HG03460 (cell line): ENCODE data around the gene GLG1.
"Not testable (repeated sequence)": the region's sequence is repeated elsewhere in the genome, so short reads cannot be mapped to it uniquely, and the experiment has no call there.

Experiments
- ATAC-seq: cut with Tn5 transposase; IDR thresholded peaks from one replicate; pipeline ENCODE4 v1.9.1; 2021; ENCODE audit not compliant: unreplicated experiment

Gene GLG1

DNA sequence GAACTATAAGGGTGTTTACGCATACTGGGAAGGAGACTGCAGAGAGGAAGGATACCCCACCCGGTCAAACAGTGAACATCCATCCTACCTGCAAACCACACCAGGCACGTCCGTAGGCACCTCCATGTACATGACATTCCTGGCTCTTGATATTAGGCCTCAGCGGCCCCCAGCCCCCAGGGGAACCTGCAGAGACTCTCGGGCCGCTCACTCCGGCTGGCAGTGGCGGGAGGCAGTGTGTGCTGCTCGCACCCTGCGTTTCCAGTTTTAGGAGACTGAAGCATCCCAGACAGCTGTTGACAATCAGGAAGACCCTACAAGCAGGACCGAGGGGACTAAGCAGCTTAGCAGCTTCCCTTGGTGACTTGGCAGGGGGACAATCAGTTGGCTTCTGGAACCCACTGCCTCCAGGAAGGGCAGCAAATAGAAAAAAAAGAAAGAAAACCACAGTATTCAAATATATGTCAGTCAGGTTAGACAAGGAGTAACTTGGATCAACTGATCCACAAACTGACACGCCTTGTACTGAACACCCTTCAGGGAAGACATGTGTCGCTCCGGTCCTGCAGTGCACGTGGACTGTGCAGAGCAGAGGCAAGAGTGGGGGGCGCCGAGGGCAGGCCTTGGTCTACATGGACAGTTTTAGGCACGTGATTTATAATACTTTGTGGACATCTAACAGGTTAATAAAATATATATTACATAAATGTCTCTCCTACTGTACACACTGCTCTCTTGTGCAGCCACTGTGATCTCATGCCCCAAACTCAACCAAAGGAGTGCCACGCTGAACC lies 155.8 kb downstream of the GLG1 start:
- no peak for ATAC-seq

DNA sequence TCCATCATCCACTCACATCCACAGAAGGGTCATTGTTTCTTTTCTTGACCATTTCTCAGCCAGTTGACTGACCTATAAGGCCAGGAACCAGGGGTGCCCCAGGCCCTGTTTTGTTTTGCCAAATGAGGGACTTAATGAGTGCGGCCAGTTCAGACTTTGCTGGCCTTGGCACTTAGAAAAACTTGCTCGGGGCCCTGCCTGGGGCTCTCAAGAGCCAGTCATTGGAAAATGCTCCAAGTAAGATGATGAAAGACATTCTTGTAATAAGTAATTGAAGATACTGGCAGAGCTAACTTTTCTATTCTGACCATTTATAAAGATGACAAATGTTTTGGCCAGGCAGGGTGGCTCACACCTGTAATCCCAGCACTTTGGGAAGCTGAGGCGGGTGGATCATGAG lies 156.7 kb downstream of the GLG1 start:
- no peak for ATAC-seq

GRCh38 chr16:74449470-74449869 lies 157.4 kb downstream of the GLG1 start:
- no peak for ATAC-seq

DNA sequence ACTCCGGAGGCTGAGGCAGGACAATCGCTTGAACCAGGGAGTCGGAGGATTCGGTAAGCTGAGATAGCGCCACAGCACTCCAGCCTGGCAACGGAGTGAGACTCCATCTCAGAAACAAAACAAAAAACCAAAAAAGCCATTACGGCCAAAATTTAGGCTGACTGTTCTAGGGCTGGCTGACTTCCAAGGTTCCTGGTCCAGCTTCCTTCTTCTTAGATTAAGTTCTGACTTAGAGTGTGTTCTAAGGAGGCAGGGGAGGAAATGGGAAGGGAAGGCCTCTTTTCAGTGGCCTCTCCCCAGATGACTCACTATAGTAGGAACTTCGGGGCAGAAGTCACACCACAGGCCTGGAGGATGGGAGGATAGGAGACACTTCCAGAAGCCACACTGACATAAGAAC lies 157.9 kb downstream of the GLG1 start:
- ATAC-seq: no peak

GRCh38 chr16:74447578-74447977 lies 159.3 kb downstream of the GLG1 start:
- ATAC-seq: no peak

GRCh38 chr16:74446866-74447265 lies 160.0 kb downstream of the GLG1 start:
- no peak for ATAC-seq

- ATAC-seq: not testable (repeated sequence)
Observed at GRCh38 chr16:74443624-74444346, 163.1 kb downstream of the GLG1 start.

- no peak for ATAC-seq
Observed at GRCh38 chr16:74439685-74440084, 167.2 kb downstream of the GLG1 start.

- ATAC-seq: no peak
Observed at GRCh38 chr16:74438492-74438979, 168.4 kb downstream of the GLG1 start.

DNA sequence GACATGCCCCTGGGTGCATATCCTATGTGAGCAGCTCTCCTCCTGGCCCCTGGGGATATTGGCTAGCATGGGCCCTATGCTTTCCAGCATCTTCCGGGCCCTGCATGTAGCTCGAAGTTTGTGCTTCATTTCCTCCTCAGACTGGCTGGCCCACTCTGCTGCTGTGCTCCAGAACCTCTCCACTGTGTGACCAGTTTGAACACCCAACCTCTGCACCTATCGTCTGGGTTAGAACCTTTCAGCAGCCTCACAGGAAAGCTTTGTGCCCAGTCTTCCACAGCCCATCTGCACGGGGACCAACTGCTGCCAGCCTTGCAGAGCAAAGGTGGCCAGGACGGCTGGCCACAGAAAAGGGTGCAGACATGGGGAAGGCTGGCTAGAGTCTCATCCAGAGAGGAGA lies 175.4 kb downstream of the GLG1 start:
- no peak for ATAC-seq

DNA sequence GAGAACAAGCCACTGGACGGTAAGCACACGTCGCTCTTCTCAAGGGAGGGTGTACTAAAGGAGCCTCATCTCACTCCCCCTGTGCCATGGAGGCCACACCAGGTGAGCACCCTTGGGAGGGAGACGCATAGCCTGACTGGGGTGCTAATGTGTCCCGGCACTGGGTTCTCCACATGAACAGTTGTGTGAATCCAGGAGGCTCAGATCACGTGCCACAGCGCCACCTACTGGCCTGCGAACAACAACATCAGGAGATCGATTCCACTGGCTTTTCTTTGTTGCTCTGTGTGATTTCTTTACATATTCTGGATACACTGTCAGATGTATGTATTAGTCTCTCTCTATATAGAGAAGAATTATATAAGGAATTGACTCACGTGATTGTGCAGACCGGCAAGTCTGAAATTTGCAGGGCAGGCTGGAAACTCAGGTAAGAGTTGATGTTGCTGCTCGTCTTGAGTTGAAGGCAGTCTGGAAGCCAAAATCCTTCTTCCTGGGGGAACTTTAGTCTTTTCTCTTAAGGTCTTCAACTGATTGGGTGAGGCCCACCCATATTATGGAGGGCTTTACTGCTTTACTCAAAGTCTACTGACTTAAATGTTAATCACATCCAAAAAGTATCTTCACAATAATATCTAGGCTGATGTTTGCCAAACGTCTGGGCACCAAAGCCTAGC lies 176.7 kb downstream of the GLG1 start:
- not testable (repeated sequence) for ATAC-seq

- ATAC-seq: not testable (repeated sequence)
Observed at GRCh38 chr16:74428493-74428892, 178.4 kb downstream of the GLG1 start.

GRCh38 chr16:74425751-74426150 lies 181.2 kb downstream of the GLG1 start:
- not testable (repeated sequence) for ATAC-seq

DNA sequence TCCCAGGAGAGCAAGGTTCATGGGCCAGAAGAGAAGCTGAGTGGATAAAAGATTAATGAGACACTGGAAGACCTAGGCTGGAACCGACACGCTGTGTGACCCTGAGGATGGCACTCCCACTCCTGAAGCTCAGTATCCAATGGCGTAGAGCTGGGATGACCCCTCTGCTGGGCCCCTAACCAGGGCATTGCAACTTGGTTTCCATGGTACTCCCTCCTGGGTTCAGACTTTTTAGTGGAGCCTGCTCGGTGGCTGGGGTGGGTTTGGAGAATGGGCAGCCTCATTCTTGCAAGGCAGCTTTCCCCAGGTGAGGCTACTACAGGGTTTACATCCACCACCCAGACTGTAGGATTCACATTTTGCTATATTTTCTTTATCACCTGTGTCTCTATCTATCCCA lies 183.2 kb downstream of the GLG1 start:
- ATAC-seq: not testable (repeated sequence)

DNA sequence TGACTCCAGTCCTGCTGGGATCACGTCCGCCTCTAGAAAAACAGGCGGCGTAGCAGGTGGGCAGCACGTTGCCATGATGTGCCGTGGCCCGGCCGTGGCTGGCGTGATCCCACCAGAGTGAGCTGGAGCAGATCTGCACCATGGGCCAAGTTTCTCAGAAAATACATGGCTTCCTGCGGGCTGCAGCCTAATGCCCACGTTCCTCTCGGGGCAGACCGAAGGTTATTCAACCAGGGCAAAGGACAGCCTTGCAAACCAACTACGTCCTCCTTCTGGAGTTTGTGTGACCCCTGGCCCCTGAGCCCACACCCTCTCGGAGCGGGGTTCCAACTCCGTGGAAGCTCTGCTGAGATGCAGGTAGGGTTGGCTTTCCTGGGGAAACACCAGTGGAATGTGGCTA lies 184.8 kb downstream of the GLG1 start:
- ATAC-seq: not testable (repeated sequence)

DNA sequence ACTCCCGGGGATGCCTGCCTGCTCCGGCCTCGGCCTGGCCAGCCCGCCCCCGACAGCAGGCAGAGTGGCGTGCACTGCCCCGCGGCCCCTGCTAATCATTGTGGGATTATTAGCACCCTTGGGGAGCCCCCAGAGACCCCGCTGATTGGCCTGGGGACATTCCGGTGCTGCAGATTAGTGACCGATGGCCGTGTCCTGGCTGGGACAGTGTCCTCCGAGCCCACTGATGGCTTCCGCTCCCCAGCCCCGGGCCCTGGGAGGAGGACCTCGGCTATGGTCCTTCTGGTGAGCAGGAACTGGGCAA lies 185.5 kb downstream of the GLG1 start:
- ATAC-seq: not testable (repeated sequence)

DNA sequence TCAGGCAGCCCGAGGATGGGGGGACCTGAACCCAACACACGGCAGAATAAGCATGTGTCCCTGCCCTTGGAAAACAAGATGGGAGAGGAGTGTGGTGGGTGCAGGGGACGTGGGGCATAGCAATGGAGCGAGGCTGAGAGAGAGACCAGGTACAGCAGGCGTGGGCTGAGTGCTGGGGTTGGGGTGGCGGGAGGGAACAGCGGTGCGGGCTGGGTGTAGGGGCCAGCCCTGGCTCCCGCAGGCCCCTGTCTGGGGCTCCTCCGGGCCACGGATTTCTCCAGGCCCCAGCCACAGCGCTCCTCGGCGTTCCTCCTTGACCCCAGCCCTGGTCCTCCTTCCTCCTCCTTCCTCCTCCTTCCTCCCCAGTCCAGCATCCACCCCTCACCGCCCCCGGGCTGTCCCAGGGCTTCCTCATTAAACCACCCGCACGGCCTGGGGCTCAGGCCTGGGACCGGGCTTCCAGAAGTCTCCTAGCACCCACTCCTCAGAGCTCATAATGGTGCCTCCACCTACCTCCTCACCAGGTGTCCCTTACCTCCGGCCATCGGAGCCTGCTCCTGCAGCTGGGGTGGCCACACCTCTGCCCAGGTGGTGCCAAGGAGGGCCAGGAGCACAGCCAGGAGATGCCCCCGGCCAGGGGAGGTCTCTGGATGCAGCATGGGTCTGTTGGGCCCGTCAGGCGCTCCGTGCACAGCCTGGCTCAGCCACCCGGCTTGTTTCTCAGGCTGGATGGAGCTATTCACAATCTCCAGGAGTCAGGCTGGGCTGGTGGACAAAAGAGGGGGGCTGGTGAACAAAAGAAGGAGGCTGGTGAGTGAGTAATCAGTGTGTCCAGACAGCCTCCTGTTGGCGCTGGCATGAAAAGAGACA lies 186.1 kb downstream of the GLG1 start, which contains the start of gene CLEC18B:
CLEC18B (minus strand) TSS at position 867 of the 870 bp plus-strand sequence; CDS start at position 659, 208 bp downstream.
- not testable (repeated sequence) for ATAC-seq

DNA sequence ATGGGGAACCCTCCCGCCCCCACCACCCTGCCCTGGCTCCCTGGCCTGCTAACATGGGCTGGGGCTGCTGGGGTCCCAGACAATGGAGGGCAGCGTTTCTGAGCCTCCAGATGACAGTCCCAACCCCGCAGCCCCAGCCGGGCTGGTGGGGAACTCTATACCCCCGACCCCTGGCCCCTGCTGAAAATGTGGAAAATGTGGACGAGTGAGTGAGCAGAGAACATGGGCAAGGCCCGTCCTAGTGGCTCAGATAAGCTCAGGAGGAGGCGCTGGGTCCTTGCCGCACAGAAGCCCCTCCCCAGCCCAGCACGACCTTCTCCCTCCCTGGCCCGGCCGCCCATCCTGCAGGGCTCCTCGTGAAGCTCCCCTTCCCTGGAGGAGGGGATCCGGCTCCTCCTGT lies 187.1 kb downstream of the GLG1 start:
- ATAC-seq: not testable (repeated sequence)

- not testable (repeated sequence) for ATAC-seq
Observed at GRCh38 chr16:74417897-74418296, 189.0 kb downstream of the GLG1 start.

DNA sequence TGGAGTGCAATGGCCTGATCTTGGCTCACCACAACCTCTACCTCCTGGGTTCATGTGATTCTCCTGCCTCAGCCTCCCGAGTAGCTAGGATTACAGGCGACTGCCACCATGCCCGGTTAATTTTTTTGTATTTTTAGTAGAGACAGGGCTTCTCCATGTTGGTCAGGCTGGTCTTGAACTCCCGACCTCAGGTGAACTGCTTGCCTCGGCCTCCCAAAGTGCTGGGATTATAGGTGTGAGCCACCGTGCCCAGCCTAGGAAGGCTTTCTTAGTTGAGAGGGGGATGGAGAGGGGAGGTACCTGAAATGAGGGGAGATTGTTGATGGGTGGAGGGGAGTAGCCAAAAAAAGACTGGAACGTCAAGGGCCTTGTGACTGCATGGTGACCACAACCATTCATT lies 193.0 kb downstream of the GLG1 start:
- not testable (repeated sequence) for ATAC-seq

GRCh38 chr16:74413485-74413884 lies 193.4 kb downstream of the GLG1 start:
- ATAC-seq: not testable (repeated sequence)
